Duodenal mucosa (tissue), 2 donors: ENCODE data around the gene SET.

Source experiments
- H3K27ac ChIP-seq: one replicate; pipeline ENCODE4 v1.7.0; 2013; ENCODE audit warnings: low read depth, low read length
- H3K27me3 ChIP-seq, 2 donors: one replicate each; pipeline ENCODE4 v1.7.0; 2013; ENCODE audit warnings: low read length in 2 of 2, control low read depth in 1 of 2; ENCODE audit not compliant: insufficient read depth in 2 of 2, control insufficient read depth in 1 of 2
- H3K36me3 ChIP-seq, 2 donors: one replicate each; pipeline ENCODE4 v1.7.0; 2013; ENCODE audit warnings: low read length in 2 of 2, control low read depth in 1 of 2; ENCODE audit not compliant: insufficient read depth in 2 of 2, control insufficient read depth in 1 of 2
- H3K4me1 ChIP-seq, 2 donors: one replicate each; pipeline ENCODE4 v1.7.0; 2013; ENCODE audit warnings: low read length in 2 of 2, control low read depth in 1 of 2; ENCODE audit not compliant: insufficient read depth in 2 of 2, control insufficient read depth in 1 of 2
- H3K4me3 ChIP-seq, 2 donors: one replicate each; pipeline ENCODE4 v1.7.0; 2013; ENCODE audit warnings: low read length in 2 of 2, low read depth in 1 of 2
- H3K9ac ChIP-seq, 2 donors: one replicate each; pipeline ENCODE4 v1.7.0; 2013; ENCODE audit warnings: low read length in 2 of 2, low read depth in 1 of 2
- H3K9me3 ChIP-seq, 2 donors: one replicate each; pipeline ENCODE4 v1.7.0; 2013; ENCODE audit warnings: low read length in 2 of 2, control low read depth in 1 of 2; ENCODE audit not compliant: control insufficient read depth in 1 of 2

Gene SET

DNA sequence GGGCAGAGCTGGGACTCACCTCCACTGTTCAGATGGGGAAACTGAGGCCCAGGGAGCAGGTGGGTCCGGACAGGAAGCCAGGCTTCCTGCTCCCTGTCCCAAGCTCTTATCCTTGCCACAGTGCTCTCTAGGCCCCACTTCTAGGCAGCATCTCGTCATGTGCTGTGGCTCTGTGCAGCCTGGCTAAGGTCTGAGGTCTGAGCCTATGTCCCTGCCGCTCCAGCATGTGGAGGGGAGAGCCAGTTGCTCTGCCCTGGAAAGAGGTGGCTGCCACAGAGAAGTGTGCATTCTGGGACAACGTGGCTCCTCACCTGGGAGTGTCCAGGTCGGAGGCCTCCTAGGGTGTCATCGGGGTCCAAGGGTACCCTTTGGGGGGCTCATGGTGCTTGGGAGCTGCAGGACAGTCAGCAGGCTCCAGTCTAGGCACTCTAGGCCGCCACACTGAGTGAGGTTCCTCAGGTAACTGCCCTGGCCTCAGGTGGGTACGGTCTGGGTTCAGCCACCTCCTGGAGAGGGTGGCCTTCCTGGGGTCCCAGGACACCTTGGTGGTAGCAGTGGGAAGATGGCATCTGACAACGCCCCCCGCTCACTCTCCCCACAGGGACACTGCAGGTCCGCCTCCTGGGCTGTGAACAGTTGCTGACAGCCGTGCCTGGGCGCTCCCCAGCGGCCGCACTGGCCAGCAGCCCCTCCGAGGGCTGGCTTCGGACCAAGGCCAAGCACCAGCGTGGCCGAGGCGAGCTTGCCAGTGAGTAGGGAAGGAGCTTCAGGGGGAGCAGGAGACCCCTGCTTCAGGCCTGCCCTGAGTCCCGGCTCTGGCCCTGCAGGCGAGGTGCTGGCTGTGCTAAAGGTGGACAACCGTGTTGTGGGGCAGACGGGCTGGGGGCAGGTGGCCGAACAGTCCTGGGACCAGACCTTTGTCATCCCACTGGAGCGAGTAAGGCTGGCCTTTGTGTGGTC, 23.7 kb downstream of the SET start:
- Histone ChIP-seq H3K9ac (no peak overlapping the region), H3K36me3 (no peaks in the 10 kb centered on the region), H3K4me3 (no peak overlapping the region), H3K27ac (no peak overlapping the region), H3K27me3 (no peaks in the 10 kb centered on the region), H3K9me3 (no peaks in the 10 kb centered on the region), H3K4me1 (no peaks in the 10 kb centered on the region)

DNA sequence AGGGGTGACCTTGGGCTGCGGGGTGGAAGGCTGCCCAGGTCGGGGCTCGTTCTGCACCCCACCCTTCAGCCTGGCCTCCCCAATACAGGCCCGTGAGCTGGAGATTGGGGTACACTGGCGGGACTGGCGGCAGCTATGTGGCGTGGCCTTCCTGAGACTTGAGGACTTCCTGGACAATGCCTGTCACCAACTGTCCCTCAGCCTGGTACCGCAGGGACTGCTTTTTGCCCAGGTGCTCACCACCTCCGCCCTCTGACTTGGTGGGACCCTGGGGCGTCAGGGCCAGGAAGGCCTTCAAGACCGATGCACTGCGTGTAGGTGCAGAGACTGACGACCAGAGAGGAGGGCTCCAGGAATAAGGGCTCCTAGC, 24.4 kb downstream of the SET start:
- no peaks in the 10 kb centered on the region for H3K27me3 ChIP-seq

DNA sequence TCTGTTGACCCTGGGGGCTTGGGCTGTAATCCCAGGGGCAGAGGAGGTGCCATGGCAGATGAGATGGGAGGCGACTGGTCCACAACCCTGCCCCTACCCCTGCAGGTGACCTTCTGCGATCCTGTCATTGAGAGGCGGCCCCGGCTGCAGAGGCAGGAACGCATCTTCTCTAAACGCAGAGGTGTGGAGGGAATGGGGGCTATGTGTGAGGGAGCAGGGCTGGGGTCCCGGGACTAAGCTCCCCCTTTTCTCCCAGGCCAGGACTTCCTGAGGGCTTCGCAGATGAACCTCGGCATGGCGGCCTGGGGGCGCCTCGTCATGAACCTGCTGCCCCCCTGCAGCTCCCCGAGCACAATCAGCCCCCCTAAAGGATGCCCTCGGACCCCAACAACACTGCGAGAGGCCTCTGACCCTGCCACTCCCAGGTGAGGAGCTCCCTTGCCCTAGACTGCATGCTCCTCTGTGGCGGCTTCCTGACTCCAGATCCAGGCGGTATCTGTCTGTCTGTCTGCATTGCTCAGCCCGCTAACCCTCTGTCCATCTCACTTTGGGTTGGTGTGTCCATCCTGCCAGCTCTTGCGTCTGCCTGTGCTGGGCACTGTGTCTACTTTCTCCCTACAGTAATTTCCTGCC, 25.0 kb downstream of the SET start:
- no peaks in the 10 kb centered on the region for H3K4me1 ChIP-seq
- no peaks in the 10 kb centered on the region for H3K27me3 ChIP-seq
- no peaks in the 10 kb centered on the region for H3K36me3 ChIP-seq
- no peak overlapping the region for H3K4me3 ChIP-seq
- no peak overlapping the region for H3K9ac ChIP-seq
- no peaks in the 10 kb centered on the region for H3K9me3 ChIP-seq
- H3K27ac ChIP-seq: no peak overlapping the region

More for the DNA sequence above, 24.4 kb downstream of the SET start:
- no peak overlapping the region for H3K27ac ChIP-seq
- no peaks in the 10 kb centered on the region for H3K36me3 ChIP-seq
- no peaks in the 10 kb centered on the region for H3K9me3 ChIP-seq
- H3K4me1 ChIP-seq: no peaks in the 10 kb centered on the region
- H3K4me3 ChIP-seq: no peak overlapping the region
- H3K9ac ChIP-seq: no peak overlapping the region

DNA sequence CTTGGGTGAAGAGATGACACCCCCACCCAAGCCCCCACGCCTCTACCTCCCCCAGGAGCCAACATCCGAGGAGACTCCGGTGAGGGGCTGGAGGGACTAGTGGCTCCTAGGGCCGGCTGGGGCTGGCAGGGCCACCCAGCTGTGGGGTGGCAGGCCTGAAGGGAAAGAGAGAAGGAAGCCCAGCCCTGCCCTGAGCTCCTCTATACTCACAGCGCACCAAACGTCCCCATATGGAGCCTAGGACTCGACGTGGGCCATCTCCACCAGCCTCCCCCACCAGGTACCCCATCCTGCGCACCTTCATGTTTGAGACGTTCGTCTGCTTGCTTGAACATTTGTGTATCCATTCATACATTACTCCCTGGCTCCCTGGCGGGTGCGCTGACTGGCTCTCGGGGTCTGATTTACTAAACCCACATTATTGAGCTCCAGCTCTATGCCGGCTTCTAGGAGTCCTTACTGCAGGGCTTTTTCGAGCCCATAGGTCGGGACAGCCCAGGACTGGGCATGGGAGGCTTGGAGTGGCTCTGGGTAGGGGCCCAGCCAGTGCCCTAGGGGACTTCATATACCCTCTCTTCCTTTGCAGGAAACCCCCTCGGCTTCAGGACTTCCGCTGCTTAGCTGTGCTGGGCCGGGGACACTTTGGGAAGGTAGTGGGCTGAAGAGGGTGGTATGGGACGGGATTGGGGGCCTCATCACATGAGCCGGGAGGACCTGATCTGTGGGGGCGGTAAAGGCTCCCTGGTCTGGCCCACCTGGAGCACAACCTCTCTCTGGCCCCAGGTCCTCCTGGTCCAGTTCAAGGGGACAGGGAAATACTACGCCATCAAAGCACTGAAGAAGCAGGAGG, 25.8 kb downstream of the SET start:
- Histone ChIP-seq H3K27me3 (no peaks in the 10 kb centered on the region), H3K27ac (no peak overlapping the region), H3K9me3 (no peaks in the 10 kb centered on the region), H3K4me1 (peaks cover 0 to 4% of the 10 kb centered on the region in 2 donors), H3K36me3 (no peaks in the 10 kb centered on the region), H3K9ac (no peak overlapping the region), H3K4me3 (no peak overlapping the region)

DNA sequence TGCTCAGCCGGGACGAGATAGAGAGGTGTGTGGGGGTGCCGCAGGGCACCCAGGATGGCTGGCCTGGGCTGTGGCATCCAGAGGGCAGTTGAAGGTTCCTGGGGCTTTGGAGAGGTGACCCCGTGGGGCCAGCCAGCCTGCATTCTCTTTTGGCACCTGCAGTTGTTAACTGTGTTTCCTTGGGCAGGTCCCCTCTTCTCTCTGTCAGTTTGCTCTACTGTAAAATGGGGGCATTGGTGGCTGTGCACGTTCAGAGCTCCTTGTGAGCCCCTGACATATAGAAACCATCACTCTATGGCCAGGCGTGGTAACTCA, 26.4 kb downstream of the SET start:
- Histone ChIP-seq H3K27ac (no peak overlapping the region), H3K9ac (no peak overlapping the region), H3K36me3 (peaks cover 0 to under 1% of the 10 kb centered on the region in 2 donors), H3K4me3 (no peak overlapping the region), H3K4me1 (peaks cover 0 to 7% of the 10 kb centered on the region in 2 donors), H3K27me3 (no peaks in the 10 kb centered on the region), H3K9me3 (no peaks in the 10 kb centered on the region)

DNA sequence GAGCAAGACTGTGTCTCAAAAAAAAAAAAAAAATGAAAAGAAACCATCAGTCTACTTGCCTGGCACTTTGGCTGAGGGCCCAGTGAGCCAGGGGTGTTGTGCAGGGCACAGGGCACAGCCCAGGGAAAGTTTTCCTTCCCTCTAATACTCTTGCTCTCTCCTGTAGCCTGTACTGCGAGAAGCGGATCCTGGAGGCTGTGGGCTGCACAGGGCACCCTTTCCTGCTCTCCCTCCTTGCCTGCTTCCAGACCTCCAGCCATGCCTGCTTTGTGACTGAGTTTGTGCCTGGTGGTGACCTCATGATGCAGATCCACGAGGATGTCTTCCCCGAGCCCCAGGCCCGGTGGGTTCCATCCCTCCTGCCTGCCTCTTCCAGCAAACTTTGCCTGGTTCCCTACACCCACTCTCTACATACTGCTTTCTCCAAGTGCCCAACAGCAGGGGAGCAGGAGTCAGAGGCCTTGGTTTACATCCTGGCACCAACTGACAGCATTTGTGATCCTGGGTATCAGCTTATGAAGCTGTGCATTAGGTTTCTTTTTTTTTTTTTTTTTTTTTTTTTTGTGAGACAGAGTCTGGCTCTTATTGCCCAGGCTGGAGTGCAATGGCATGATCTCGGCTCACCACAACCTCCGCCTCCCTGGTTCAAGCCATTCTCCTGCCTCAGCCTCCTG, 27.7 kb downstream of the SET start:
- Histone ChIP-seq H3K27ac (no peak overlapping the region), H3K27me3 (no peaks in the 10 kb centered on the region), H3K4me1 (peaks cover 0 to 7% of the 10 kb centered on the region in 2 donors), H3K4me3 (no peak overlapping the region), H3K9me3 (no peaks in the 10 kb centered on the region), H3K9ac (no peak overlapping the region), H3K36me3 (peaks cover 3 to 9% of the 10 kb centered on the region in 2 donors)

DNA sequence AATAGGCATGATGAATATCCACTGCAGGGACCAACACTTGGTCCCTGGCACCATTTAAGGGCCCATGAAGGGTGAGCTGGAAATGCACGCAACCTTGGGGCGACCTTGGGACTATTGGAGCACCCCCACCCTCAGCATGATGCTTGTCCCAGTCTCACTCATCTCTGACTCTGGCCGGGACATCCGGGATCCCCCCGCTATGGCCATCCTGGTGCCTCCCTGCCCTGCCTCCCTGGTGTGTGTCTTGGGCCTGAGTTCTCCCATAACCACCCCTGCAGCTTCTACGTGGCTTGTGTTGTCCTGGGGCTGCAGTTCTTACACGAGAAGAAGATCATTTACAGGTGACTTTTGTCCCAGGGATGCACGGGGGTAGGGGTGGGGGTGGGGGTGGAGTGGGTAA, 29.0 kb downstream of the SET start:
- Histone ChIP-seq H3K9ac (no peak overlapping the region), H3K27me3 (no peaks in the 10 kb centered on the region), H3K27ac (no peak overlapping the region), H3K9me3 (no peaks in the 10 kb centered on the region), H3K36me3 (peaks cover 3 to 16% of the 10 kb centered on the region in 2 donors), H3K4me1 (peaks cover 6 to 10% of the 10 kb centered on the region in 2 donors), H3K4me3 (no peak overlapping the region)

DNA sequence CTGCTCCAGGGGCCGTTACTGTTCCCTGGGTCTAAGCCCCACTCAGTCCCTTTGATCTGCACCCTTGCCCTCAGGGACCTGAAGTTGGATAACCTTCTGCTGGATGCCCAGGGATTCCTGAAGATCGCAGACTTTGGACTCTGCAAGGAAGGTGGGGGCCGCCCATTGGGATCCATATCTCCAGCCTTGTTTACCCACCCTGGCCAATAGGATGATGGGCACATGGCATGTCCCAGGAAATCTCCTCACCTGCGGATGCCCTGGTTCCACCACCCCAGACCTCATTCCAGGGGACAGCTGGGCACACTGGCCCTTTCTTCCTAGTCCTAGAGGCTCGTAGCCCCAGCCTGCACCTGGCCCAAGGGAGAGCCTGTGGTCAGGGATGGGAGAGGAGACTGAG, 29.5 kb downstream of the SET start:
- Histone ChIP-seq H3K36me3 (peaks cover 3 to 16% of the 10 kb centered on the region in 2 donors), H3K27me3 (no peaks in the 10 kb centered on the region), H3K27ac (no peak overlapping the region), H3K4me1 (peaks cover 10 to 14% of the 10 kb centered on the region in 2 donors), H3K9me3 (no peaks in the 10 kb centered on the region), H3K4me3 (no peak overlapping the region), H3K9ac (no peak overlapping the region)

DNA sequence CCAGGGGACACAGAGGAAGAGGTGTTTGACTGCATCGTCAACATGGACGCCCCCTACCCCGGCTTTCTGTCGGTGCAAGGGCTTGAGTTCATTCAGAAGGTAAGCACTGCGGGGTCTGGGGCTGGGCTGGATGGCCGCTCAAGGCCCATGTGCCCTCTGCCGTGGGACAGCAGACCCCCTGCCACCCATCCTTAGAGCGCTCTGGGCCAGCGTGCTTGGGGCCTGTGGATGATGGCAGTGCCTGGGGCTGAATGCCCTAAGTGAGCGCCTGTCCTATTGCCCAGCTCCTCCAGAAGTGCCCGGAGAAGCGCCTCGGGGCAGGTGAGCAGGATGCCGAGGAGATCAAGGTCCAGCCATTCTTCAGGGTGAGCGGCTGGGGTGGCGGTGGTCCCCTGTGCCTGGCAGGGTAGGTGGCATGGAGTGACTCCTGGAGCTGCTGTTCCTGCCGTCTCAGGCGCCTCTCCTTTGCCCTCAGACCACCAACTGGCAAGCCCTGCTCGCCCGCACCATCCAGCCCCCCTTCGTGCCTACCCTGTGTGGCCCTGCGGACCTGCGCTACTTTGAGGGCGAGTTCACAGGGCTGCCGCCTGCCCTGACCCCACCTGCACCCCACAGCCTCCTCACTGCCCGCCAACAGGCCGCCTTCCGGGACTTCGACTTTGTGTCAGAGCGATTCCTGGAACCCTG, 31.0 kb downstream of the SET start:
- Histone ChIP-seq H3K27ac (peak overlapping the region; percentile 56), H3K4me1 (peaks cover 17 to 25% of the 10 kb centered on the region in 2 donors), H3K4me3 (no peak overlapping the region), H3K9ac (peak overlapping the region in 1 of 2 donors; percentile 39), H3K36me3 (peaks cover 3 to 16% of the 10 kb centered on the region in 2 donors), H3K27me3 (no peaks in the 10 kb centered on the region), H3K9me3 (no peaks in the 10 kb centered on the region)
